Epithelial cell of prostate (primary cell): Measurements from ENCODE around the gene ACTR1B.
A peak's percentile ranks its signal among the peaks of the same experiment; 100 is the strongest.
"Not testable (repeated sequence)": the region's sequence is repeated elsewhere in the genome, so short reads cannot be mapped to it uniquely, and the experiment has no call there.

ENCODE experiments used
- DNase-seq: peaks from one replicate; pipeline ENCODE4 v3.0.0-alpha.2; 2011; ENCODE audit warnings: low read depth, low spot score
- H3K27ac ChIP-seq: fragments of 450-650 bp; 2 replicates; pipeline ENCODE4 v1.5.1; 2017; ENCODE audit warnings: mild to moderate bottlenecking

The ACTR1B gene

GRCh38 chr2:97660044-97660774 lies 3.6 kb downstream of the ACTR1B start:
- no peak overlapping the region for H3K27ac ChIP-seq
- DNase-seq: no peak

GRCh38 chr2:97659256-97660043 lies 4.4 kb downstream of the ACTR1B start:
- no peak overlapping the region for H3K27ac ChIP-seq
- no peak for DNase-seq

GRCh38 chr2:97658691-97659157 lies 5.1 kb downstream of the ACTR1B start:
- DNase-seq: no peak
- H3K27ac ChIP-seq: no peak overlapping the region

- no peak for DNase-seq
- H3K27ac ChIP-seq: no peak overlapping the region
Measured at GRCh38 chr2:97657986-97658690, 5.7 kb downstream of the ACTR1B start.

- DNase-seq: no peak
Measured at GRCh38 chr2:97656905-97657587, 6.8 kb downstream of the ACTR1B start.

GRCh38 chr2:97656129-97656755 lies 7.6 kb downstream of the ACTR1B start:
- no peak for DNase-seq
- no peak overlapping the region for H3K27ac ChIP-seq

More at GRCh38 chr2:97656905-97657587, 6.8 kb downstream of the ACTR1B start:
- H3K27ac ChIP-seq: no peak overlapping the region

GRCh38 chr2:97654791-97655190 lies 9.1 kb downstream of the ACTR1B start:
- H3K27ac ChIP-seq: no peak overlapping the region
- no peak for DNase-seq

GRCh38 chr2:97654309-97654708 lies 9.5 kb downstream of the ACTR1B start:
- H3K27ac ChIP-seq: no peak overlapping the region
- DNase-seq: no peak

GRCh38 chr2:97653874-97654273 lies 10.0 kb downstream of the ACTR1B start:
- H3K27ac ChIP-seq: no peak overlapping the region
- DNase-seq: no peak

GRCh38 chr2:97653473-97653872 lies 10.4 kb downstream of the ACTR1B start:
- DNase-seq: no peak
- H3K27ac ChIP-seq: no peak overlapping the region

GRCh38 chr2:97651114-97651513 lies 12.7 kb downstream of the ACTR1B start:
- DNase-seq: no peak
- H3K27ac ChIP-seq: no peak overlapping the region

GRCh38 chr2:97646977-97647376 lies 16.9 kb downstream of the ACTR1B start:
- no peak overlapping the region for H3K27ac ChIP-seq
- no peak for DNase-seq

GRCh38 chr2:97645695-97646629 lies 17.9 kb downstream of the ACTR1B start, which contains the start of gene COX5B:
TSS of gene COX5B (plus strand) at chr2:97646062. CDS start at chr2:97646087, 25 bp downstream.
- DNase-seq: peak; percentile 80
- peak within 1 kb of the TSS; percentile 63 for H3K27ac ChIP-seq

- peak overlapping the region; percentile 63 for H3K27ac ChIP-seq
- no peak for DNase-seq
Measured at GRCh38 chr2:97645112-97645694, 18.6 kb downstream of the ACTR1B start.

- no peak overlapping the region for H3K27ac ChIP-seq
- no peak for DNase-seq
Measured at GRCh38 chr2:97644023-97644717, 19.7 kb downstream of the ACTR1B start.

GRCh38 chr2:97626049-97626430 lies 37.8 kb downstream of the ACTR1B start:
- DNase-seq, H3K27ac ChIP-seq: not testable (repeated sequence)

GRCh38 chr2:97625354-97626048 lies 38.3 kb downstream of the ACTR1B start:
- not testable (repeated sequence) for DNase-seq, H3K27ac ChIP-seq
